ENCODE results near the gene USP15. TPM values are rescaled to one million over a fixed set of nuclear protein-coding genes. Genes with fewer than 3 reads are reported as not detected.
"Not testable (repeated sequence)": the region's sequence is repeated elsewhere in the genome, so short reads cannot be mapped to it uniquely, and the experiment has no call there.

USP15 gene
- polyA plus RNA-seq, 10 donors: 30.3 to 47.3 (median 38.8) TPM

- no peak for DNase-seq
Observed at GRCh38 chr12:62319058-62319457, 58.9 kb downstream of the USP15 start.

GRCh38 chr12:62320054-62320453 lies 59.9 kb downstream of the USP15 start:
- DNase-seq: no peak

- no peak for DNase-seq
Observed at GRCh38 chr12:62323386-62323785, 63.2 kb downstream of the USP15 start.

GRCh38 chr12:62328296-62328921 lies 68.2 kb downstream of the USP15 start:
- no peak for DNase-seq

GRCh38 chr12:62331306-62331705 lies 71.1 kb downstream of the USP15 start:
- no peak for DNase-seq

DNA sequence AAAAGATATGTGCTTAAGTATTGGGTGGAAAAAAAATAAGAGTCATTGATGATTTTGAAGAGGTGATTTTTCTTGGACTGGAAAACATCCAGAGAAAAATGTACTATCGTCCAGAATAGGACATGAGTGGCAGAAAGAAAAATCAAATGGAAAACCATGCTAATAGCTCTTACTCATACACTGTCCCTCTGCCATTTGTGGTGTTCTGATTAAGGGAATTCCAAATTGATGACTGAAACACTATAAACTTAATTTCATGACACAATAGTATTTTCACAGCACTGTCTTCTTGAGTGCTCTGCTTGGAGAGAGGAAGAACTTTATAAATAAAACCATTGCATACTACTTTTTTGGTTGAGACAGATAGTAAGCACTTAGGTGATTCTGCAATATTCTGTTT lies 72.4 kb downstream of the USP15 start:
- DNase-seq: no peak

- no peak for DNase-seq
Observed at GRCh38 chr12:62335057-62335456, 74.9 kb downstream of the USP15 start.

DNA sequence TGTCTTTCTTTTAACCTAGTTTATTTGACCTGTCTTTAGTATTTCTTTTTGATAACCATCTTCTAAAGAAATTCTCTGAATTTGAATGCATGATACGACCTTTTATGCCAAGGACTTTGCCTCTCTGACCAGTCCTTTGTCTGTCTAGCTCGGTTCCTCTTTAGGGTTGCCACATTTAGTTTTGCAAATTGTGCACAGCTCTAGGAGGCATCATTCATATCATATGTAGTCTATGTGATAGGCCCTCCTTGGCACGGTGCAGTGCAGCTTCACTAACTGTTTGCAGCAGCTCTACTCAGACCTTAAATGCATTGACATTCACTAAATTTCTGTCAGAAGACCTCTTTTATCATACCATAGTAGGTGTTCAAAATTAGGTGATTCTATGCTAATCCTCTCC lies 75.6 kb downstream of the USP15 start:
- DNase-seq: no peak

GRCh38 chr12:62337643-62338042 lies 77.4 kb downstream of the USP15 start:
- DNase-seq: not testable (repeated sequence)

GRCh38 chr12:62342614-62343303 lies 82.6 kb downstream of the USP15 start:
- DNase-seq: not testable (repeated sequence)

- DNase-seq: not testable (repeated sequence)
Observed at GRCh38 chr12:62343304-62344120, 83.3 kb downstream of the USP15 start.

DNA sequence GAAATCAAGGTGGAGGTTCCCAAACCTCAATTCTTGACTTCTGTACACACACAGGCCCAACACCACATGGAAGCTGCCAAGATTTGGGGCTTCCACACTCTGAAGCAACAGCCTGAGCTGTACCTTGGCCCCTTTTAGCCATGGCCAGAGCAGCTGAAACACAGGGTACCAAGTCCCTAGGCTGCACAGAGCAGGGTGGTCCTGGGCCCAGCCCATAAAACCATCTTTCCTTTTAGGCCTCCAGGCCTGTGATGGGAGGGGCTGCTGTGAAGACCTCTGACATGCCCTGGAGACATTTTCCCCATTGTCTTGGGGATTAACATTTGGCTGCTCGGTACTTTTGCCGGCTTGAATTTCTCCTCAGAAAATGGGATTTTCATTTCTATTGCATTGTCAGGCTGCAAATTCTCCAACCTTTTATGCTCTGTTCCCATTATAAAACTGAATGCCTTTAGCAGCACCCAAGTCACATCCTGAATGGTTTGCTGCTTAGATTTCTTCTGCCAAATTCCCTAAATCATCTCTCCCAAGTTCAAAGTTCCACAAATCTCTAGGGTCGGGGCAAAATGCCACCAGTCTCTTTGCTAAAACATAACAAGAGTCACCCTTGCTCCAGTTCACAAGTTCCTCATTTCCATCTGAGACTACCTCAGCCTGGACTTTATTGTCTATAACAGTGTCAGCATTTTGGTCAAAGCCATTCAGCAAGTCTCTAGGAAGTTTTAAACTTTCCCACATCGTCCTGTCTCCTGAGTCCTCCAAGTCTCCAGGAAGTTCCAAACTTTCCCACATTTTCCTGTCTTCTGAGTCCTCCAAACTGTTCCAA lies 84.7 kb downstream of the USP15 start:
- not testable (repeated sequence) for DNase-seq

GRCh38 chr12:62345667-62346066 lies 85.5 kb downstream of the USP15 start:
- DNase-seq: no peak

- DNase-seq: no peak
Observed at GRCh38 chr12:62346817-62347216, 86.6 kb downstream of the USP15 start.

- no peak for DNase-seq
Observed at GRCh38 chr12:62347922-62348650, 87.9 kb downstream of the USP15 start.

- no peak for DNase-seq
Observed at GRCh38 chr12:62350554-62350953, 90.3 kb downstream of the USP15 start.

GRCh38 chr12:62351326-62351725 lies 91.1 kb downstream of the USP15 start:
- DNase-seq: no peak

- no peak for DNase-seq
Observed at GRCh38 chr12:62361048-62361447, 100.8 kb downstream of the USP15 start.

GRCh38 chr12:62363506-62363905 lies 103.3 kb downstream of the USP15 start:
- DNase-seq: no peak

- DNase-seq: not testable (repeated sequence)
Observed at GRCh38 chr12:62364697-62365096, 104.5 kb downstream of the USP15 start.

GRCh38 chr12:62365846-62366245 lies 105.6 kb downstream of the USP15 start:
- not testable (repeated sequence) for DNase-seq

Data from muscle of back (tissue), 11 donors.